ENCODE measurements around the gene ITIH3. TPM values are rescaled to one million over a fixed set of nuclear protein-coding genes. Genes with fewer than 3 reads are reported as not detected.

ITIH3 gene
- total and polyA plus RNA-seq, 2 of the 8 experiments (the other 6 are each of a cell fraction or from before 2014, with no cell fraction given), result not detected

GRCh38 chr3:52842424-52842823, 47.8 kb downstream of the ITIH3 start:
- Histone ChIP-seq H2BK120ac (replicated peaks; ENCODE audit: low read depth, low read length) (no peak overlapping the region), H2BK5ac (ENCODE audit: low read depth, low read length) (no peak overlapping the region), H3K23ac (ENCODE audit: insufficient read length) (no peak overlapping the region), H2BK12ac (ENCODE audit: low read depth, low read length) (no peak overlapping the region), H3K79me2 (ENCODE audit: control insufficient read depth in 1 of 2, insufficient read depth in 2 of 2, low read length in 2 of 2) (no peaks in the 10 kb centered on the region), H2BK15ac (ENCODE audit: low read length) (no peak overlapping the region), H4K20me1 (replicated peaks in 1 of 2; ENCODE audit: control insufficient read depth in 1 of 2, insufficient read depth in 2 of 2, low read length in 2 of 2) (peaks cover 0 to 6% of the 10 kb centered on the region in 2 experiments), H3K4me1 (replicated peaks in 1 of 4; ENCODE audit: control insufficient read depth in 3 of 4, insufficient read depth in 4 of 4, low read length in 3 of 4) (no peaks in the 10 kb centered on the region), H3K9ac (replicated peaks in 1 of 4; ENCODE audit: extremely low read depth in 1 of 4, low read depth in 3 of 4, low read length in 3 of 4) (no peak overlapping the region), H3K23me2 (ENCODE audit: low read depth, low read length) (no peaks in the 10 kb centered on the region), H4K91ac (replicated peaks; ENCODE audit: insufficient read length, low read length) (no peak overlapping the region), H4K8ac (ENCODE audit: extremely low read depth, insufficient read depth, low read length) (no peak overlapping the region), H3K56ac (replicated peaks; ENCODE audit: insufficient read length, low read depth, low read length) (no peak overlapping the region), H3K79me1 (ENCODE audit: low read depth, low read length) (no peaks in the 10 kb centered on the region; the same call in 1 of the 2 replicates), H2AK5ac (ENCODE audit: low read depth, low read length) (no peak overlapping the region), H3K36me3 (ENCODE audit: control insufficient read depth in 2 of 4, insufficient read depth in 4 of 4, low read length in 3 of 4) (peaks cover 0 to 5% (median 2%) of the 10 kb centered on the region in 4 experiments; a peak in 3 of 8 replicates), H3K18ac (ENCODE audit: extremely low read depth, low read length) (no peak overlapping the region), H3K27me3 (replicated peaks in 1 of 4; ENCODE audit: control insufficient read depth in 3 of 4, extremely low read depth in 1 of 4, insufficient read depth in 3 of 4, low read length in 3 of 4) (no peaks in the 10 kb centered on the region), H3K4me2 (ENCODE audit: insufficient read depth in 1 of 2, low read depth in 2 of 2, low read length in 2 of 2) (no peak overlapping the region), H2BK20ac (ENCODE audit: low read length) (no peak overlapping the region), H4K5ac (ENCODE audit: insufficient read length, low read depth, low read length) (no peak overlapping the region), H3K4me3 (ENCODE audit: extremely low read depth in 1 of 4, insufficient read depth in 2 of 4, low read depth in 3 of 4, low read length in 4 of 4) (no peak overlapping the region), H3K27ac (ENCODE audit: low read depth, low read length) (no peak overlapping the region), H2AFZ (ENCODE audit: low read length) (no peak overlapping the region), H3K9me3 (ENCODE audit: insufficient read depth in 2 of 2, low read depth in 1 of 2, low read length in 1 of 2) (no peaks in the 10 kb centered on the region), H3K14ac (ENCODE audit: insufficient read length) (no peak overlapping the region), H3K4ac (replicated peaks; ENCODE audit: insufficient read length, low read depth, low read length) (no peak overlapping the region)
- ChIA-PET POLR2A (ENCODE audit: partially characterized antibody) (no interaction called here), CTCF (ENCODE audit: partially characterized antibody) (interaction anchor here (0.6 to 3.6 kb wide), 11 partner anchors 9 to 272 kb away, joined by 3 to 15 read pairs (median 3); no protein-coding TSS in a partner anchor)
- FAIRE-seq (no peak), DNase-seq (ENCODE audit: low read depth in 1 of 2, low spot score in 2 of 2) (no peak)
- TF ChIP-seq NRF1 (IDR thresholded peaks at IDR 0.05; ENCODE audit: low read depth, low read length) (no peak), CHD1 (IDR thresholded peaks at IDR 0.05; ENCODE audit: low read depth, low read length) (no peak), EGR1 (IDR thresholded peaks at IDR 0.05; ENCODE audit: borderline replicate concordance, low read depth, low read length) (no peak), SIN3A (conservative IDR thresholded peaks at IDR 0.05 in 1 of 2, IDR thresholded peaks at IDR 0.05 in 1 of 2; ENCODE audit: low read depth in 1 of 2, low read length in 2 of 2) (no peak), CTCF (IDR thresholded peaks at IDR 0.05; ENCODE audit: control extremely low read depth in 1 of 3, insufficient read depth in 1 of 3, low read depth in 1 of 3, low read length in 3 of 3) (no peak), SRF (IDR thresholded peaks at IDR 0.05; ENCODE audit: low read depth, low read length) (no peak)
- WGBS, 2 experiments (ENCODE audit: extremely low coverage in 1 of 2, insufficient coverage in 1 of 2, insufficient read length in 1 of 2, insufficient replicate concordance in 2 of 2, low coverage in 1 of 2, low lambda C conversion rate in 2 of 2, missing lambda C conversion rate in 1 of 2), result 79% methylated on average over 7 of the region's 7 CpGs; no CpG with 5 or more reads in 1 of the 2 experiments
